GM21529 (cell line): ENCODE data around the gene TGFBR3L.
"Not testable (repeated sequence)": the region's sequence is repeated elsewhere in the genome, so short reads cannot be mapped to it uniquely, and the experiment has no call there.

ENCODE experiments used
- ATAC-seq: cut with Tn5 transposase; IDR thresholded peaks from one replicate; pipeline ENCODE4 v1.9.1; 2021; ENCODE audit not compliant: unreplicated experiment

TGFBR3L gene

DNA sequence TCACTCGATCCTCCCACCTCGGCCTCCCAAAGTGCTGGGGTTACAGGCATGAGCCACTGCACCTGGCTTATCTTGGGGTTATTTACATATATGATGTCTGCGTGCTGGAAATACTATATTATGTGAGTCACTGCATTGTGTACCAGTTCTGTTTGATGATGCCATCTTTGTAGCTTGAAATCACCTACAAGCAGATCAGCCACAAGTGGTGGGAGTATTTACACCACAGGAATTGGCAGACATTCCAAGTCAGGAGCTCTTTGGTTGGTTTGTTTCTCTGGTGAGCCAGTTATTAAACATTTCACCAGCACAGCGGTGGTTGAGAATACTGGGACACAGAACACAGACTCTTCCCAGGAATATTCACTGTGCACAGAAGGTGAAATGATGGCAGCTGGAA is 33.3 kb downstream of the TGFBR3L start:
- ATAC-seq, result no peak

DNA sequence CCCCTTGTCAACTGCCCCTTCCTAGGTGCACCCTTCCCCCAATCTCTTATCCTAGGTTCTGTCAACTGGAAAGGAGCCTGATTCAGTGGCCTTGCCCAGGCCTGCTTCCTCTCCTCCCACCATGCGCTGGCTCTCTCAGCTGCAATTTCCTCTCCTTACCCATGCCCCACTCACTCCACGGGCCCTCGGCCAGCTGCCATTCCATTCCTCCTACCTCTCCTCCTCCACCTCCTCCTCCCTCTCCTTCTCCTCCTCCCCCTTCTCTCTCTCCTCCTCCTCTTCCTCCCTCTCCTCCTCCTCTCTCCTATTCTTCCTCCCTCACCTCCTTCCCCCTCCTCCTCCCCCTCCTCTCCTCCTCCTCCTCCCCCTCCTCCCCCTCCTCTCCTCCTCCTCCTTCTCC is 38.4 kb downstream of the TGFBR3L start:
- no peak for ATAC-seq

DNA sequence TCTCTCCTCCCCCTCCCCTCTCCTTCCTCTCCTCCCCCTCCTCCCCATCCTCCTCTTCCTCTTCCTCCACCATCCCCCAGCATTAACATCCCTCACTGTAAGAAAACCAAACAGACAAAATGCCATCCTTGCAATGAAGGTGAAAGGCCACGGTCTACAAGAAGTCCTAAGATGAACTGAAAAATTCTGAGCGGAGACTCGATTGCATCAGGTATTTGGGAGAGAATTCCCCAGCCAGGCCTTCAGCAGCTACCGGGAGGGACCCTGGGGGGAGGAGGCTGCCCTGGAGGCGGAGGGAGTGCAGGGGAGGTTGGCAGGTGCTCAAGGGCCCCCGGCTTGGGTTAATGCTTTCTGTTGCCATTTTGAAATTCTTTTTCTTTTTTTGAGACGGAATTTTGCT is 38.9 kb downstream of the TGFBR3L start:
- no peak for ATAC-seq

DNA sequence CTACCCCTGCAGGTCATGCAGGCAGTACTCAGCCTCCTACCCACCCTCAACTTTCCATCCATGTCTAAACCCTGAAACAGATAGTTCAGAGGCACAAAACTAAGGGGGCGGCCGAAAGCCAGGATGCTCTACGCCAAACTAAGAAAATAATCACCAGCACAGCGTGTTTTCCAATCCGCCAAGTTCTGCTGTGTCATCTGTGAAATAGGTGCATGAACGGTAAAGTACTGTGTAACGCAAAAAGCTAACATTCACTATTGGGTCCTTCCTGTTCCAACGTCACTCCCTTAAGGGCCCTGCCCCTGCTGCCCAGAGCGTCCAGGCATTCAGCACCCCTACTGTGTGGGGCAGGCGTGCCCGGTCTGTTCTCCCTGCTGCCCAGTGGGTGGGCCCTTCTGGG is 41.1 kb downstream of the TGFBR3L start:
- ATAC-seq, result no peak

DNA sequence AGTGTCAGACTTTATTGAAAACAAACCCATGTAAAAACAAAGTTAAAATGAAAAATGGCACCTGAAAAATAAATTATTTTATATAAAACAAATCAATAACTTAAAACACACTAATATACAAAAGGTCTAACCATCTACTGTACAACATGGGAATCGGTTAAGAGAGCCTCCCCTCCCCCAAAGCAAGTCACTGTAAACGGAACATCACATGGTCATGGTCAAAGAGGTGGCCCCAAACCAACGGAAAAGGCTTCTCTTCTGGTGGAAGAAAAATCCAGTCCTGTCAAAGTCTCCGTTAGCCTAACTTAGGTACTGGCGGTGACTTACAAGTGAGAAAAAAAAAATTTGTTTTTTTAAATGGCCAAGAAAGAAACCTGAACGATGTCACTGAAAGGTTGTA is 44.6 kb downstream of the TGFBR3L start:
- ATAC-seq, result no peak

DNA sequence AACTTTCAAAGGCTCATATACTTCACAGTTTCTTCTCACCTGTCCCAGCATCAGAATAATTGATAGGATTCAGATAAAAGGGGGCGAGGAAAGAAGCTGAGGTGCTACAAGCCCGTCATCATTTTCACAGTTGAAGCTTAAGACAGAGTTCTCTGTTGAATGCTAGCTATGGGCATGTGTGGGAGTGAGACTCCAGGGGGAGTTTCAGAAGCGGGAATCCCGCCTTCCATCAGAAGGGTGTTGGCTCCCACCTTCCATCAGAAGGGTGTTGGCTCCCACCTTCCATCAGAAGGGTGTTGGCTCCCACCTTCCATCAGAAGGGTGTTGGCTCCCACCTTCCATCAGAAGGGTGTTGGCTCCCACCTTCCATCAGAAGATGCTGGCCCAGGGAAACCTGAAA is 46.5 kb downstream of the TGFBR3L start:
- ATAC-seq, result not testable (repeated sequence)

DNA sequence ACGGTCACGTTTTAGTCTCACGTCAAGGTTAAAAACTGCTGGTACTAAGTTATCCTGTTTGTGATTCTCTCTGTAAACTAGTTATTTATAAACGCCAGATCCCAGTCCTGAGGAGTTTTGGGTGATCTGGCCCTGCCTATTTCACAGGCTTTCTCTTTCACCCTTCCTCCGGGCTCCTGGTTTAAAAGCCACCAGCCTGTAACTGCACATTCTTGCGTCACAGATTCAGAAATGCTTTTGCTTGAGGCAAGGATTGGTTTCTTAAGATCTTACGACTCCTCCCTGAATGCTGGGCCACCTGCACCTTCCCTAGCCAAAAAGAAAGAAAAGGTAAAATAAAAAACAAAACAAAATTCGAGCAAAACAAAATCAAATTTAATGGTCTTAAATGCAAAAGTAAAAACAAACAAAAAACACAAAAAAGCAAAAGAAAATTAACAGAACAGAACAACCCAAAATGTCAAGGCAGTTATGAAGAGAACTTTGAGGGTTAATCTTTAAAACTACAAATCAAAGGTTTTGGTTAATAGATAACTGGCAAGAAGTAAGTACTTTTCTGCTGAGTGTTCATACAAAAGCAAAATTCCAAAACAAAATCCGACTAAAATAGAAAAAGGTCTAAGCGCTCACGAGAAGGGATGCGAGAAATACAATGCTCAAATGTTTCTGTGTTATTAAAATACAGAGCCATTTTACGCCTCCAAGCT is 47.4 kb downstream of the TGFBR3L start:
- no peak for ATAC-seq

DNA sequence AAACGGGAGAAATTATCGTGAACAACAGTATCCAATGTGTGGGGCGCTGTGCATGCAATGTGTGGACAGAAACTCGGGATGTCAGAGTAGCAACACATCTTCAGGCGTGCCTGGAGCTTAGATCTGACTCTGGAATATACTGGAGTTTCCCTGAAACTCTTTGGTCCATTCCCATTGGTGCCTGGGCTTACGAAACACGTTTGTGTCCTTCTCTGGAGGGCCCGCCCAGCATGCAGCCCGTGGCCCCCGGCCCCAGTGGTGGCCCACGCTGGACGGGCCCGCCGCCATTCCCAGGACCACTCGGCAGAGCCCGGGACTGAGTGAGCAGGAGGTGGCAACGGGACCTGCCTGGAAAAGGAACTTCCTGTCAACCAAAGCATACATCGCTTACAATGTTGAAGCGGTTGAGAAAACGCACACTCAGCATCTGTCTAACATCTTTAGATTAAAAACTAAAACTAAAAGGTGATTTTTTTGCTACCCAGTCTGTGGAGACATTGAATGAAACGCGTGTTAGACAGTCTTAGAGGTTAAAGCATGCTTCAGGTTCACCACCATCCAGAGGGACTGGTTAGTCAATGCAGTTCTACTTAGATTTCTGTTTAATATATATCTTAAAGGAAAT is 48.1 kb downstream of the TGFBR3L start:
- ATAC-seq, result no peak

DNA sequence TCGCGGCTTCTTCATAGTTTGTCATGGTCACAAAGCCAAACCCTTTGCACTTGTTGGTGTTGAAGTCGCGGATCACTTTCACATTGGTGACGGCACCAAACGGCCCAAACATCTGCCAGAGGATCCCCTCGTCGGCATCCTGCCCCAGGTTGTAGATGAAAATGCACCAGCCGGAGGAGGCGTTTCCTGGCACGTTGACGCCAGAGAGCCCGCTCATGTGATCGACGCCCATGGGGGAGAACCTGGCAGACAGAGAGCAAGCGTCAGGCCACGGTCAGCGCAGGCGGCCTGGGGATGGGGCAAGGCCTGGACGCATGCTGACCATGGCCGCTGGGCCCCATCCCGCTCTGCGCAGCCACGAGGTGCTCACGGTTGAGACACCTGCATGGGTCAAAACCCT is 48.9 kb downstream of the TGFBR3L start:
- no peak for ATAC-seq

DNA sequence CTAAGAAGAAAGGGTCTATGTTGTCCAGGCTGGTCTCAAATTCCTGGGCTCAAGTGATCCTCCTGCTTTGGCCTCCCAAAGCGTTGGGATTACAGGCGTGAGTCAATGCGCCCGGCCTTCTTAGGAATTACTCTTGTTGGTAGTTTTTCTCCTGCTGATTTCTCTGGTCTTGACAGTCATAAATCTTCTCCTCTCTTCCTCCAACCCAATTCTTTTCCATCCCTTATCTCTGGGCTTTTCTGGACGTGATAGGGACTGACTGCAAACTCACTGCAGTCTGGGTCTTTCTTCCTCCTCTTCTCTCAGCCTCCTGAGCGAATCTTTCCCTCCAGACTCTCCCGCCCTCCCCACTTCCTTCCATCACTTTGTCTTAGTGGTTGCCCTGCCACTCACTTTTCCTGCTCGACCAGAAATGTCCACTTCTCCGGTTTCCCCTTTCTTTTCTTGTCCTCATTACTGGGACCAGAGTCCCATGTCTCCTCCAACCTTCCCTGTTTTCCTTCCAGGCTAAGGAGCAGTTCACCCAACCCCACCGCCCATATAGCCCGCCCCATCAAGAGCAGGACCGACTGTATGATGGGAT is 50.7 kb downstream of the TGFBR3L start:
- ATAC-seq, result no peak

DNA sequence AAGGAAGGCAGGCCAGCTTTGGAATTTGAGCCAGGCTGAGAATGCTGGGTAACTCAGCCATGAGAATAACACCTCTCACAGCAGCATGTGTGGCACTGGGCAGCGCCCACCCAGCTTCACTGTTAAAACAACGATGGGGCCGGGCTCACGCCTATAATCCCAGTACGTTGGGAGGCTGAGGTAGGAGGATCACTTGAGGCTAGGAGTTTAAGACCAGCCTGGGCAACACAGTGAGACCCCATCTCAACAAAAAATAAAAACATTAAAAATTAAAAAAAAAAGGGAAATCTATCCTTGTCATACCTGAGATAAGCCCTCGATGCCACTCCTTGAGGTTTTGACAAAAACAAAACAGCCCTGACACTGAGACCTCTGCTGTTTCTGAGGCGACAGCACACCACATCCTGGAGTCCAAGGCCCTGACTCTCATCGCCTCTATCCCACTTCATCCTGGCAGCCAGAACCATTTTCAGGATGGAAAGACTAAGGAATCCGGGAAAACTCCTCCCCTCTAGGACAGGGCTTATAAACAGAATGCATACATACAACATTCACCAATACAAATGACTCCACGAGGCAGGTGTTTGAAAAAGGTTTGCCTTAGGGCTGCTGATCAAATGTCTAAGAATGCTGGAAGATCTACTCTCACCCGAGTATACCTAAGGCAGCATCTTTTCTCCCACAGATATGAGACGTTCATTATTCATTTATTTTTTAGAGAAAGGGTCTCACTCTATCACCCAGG is 51.5 kb downstream of the TGFBR3L start:
- no peak for ATAC-seq

DNA sequence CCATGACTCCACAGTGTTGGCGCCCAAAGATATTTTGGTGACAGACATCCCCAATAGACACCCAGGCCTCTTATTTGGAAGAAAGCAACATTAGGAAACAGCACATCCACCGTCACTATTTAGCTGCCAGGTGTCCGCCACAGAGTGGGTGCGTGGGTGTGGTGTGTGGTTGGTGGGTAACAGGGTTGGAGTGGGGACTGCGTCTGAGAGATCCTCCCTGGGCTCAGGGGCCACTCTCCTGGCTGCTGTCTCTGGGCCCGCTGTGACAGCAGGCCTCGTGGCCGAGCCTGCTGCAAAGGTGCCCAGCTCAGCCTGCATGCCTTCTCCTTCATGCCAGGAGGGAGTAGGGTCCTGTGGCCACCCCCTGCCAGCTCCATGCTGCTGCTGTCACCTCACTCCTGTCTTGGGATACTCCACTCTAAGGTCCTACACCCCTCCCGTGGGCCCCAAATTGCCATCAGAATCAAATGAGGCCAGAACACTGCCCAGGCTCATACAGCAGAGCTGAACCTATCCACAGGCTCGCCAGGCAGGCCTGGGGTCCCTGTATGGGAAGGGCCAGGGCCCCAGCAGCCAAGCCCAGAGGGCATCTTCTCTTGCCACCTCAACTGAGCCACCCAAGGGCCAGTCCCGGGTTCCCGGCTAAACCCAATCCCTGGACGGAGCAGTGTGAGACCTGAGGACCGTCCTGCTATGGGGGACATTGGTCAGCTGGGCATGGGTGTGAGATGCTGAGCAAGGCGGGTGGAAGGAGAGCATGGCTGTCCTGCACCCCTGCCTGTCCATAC is 53.6 kb downstream of the TGFBR3L start:
- ATAC-seq, result no peak
